Fibroblast of lung (primary cell): ENCODE measurements around the gene MEI1. TPM values are rescaled to one million over a fixed set of nuclear protein-coding genes. Genes with fewer than 3 reads are reported as not detected.

ENCODE experiments used
- DNase-seq, 2 donors: peaks; one replicate each; pipeline versions ENCODE4 v3.0.0 to v3.0.0-alpha.2; 2010; ENCODE audit warnings: low read depth in 2 of 2
- H2AFZ ChIP-seq: 2 replicates; pipeline ENCODE4 v1.5.1; 2012; ENCODE audit warnings: low read length, control low read depth, inconsistent platforms
- H3K27ac ChIP-seq: 2 replicates; pipeline ENCODE4 v1.5.1; 2011; ENCODE audit warnings: low read length, control low read depth; ENCODE audit not compliant: insufficient read depth
- H3K27me3 ChIP-seq: 2 replicates; pipeline ENCODE4 v1.5.1; 2011; ENCODE audit warnings: mild to moderate bottlenecking, low read length; ENCODE audit not compliant: control insufficient read depth, insufficient read depth
- H3K36me3 ChIP-seq: 2 replicates; pipeline ENCODE4 v1.5.1; 2011; ENCODE audit warnings: low read length; ENCODE audit not compliant: control insufficient read depth, insufficient read depth
- H3K4me1 ChIP-seq: 2 replicates; pipeline ENCODE4 v1.5.1; 2011; ENCODE audit warnings: low read length; ENCODE audit not compliant: control insufficient read depth, insufficient read depth; ENCODE audit errors: extremely low read depth
- H3K4me2 ChIP-seq: 2 replicates; pipeline ENCODE4 v1.5.1; 2011; ENCODE audit warnings: low read length, control low read depth; ENCODE audit not compliant: insufficient read depth; ENCODE audit errors: extremely low read depth
- H3K4me3 ChIP-seq, 4 experiments: fragments of 200-600 bp in 1 of 4; sonication (generic) in 1 of 4; replicated peaks in 1 of 4; 2 replicates each; pipeline ENCODE4 v1.5.1; 2011 to 2016; ENCODE audit warnings: low read length in 4 of 4, low read depth in 3 of 4, mild to moderate bottlenecking in 3 of 4, control low read depth in 2 of 4, inconsistent platforms in 1 of 4, mixed read lengths in 1 of 4; ENCODE audit not compliant: insufficient read depth in 1 of 4; ENCODE audit errors: control extremely low read depth in 1 of 4
- H3K79me2 ChIP-seq: 2 replicates; pipeline ENCODE4 v1.5.1; 2012; ENCODE audit warnings: mild to moderate bottlenecking, low read length, inconsistent platforms; ENCODE audit not compliant: control insufficient read depth, insufficient read depth
- H3K9ac ChIP-seq: 2 replicates; pipeline ENCODE4 v1.5.1; 2011; ENCODE audit warnings: mild to moderate bottlenecking, low read length, control low read depth; ENCODE audit not compliant: insufficient read depth
- H3K9me3 ChIP-seq: 2 replicates; pipeline ENCODE4 v1.5.1; 2012; ENCODE audit warnings: low read depth, low read length; ENCODE audit not compliant: control insufficient read depth, insufficient read depth
- H4K20me1 ChIP-seq: 2 replicates; pipeline ENCODE4 v1.5.1; 2011; ENCODE audit warnings: low read length; ENCODE audit not compliant: control insufficient read depth, insufficient read depth; ENCODE audit errors: extremely low read depth
- EZH2 ChIP-seq: IDR thresholded peaks from 2 replicates; pipeline ENCODE4 v1.5.1; 2012; ENCODE audit warnings: low read length, control low read depth, mild to moderate bottlenecking; ENCODE audit errors: missing control alignments
- polyA plus RNA-seq, 2 donors: library from polyadenylated mRNA; depleted of rRNA in 1 of 2; stranded (reverse) in 1 of 2; unstranded in 1 of 2; fragments of >200 nt; gene quantifications; 2 replicates each; pipeline ENCODE4 v1.2.1, GENCODE V29; 2011 to 2012; ENCODE audit warnings: missing spikeins in 1 of 2
- total RNA-seq: library from RNA; depleted of rRNA; stranded (reverse); fragments of >200 nt; gene quantifications from 2 replicates; pipeline ENCODE4 v1.2.1, GENCODE V29; 2014
- TF ChIP-seq, protein P1 (sequence below), 2 donors: IDR thresholded peaks in 1 of 2; conservative IDR thresholded peaks in 1 of 2; 1 replicate in 1 of 2; 2 replicates in 1 of 2; pipeline ENCODE4 v1.5.1; 2011 to 2012; ENCODE audit warnings: low read length in 2 of 2, control low read depth in 1 of 2, inconsistent platforms in 1 of 2, low read depth in 1 of 2, mild to moderate bottlenecking in 1 of 2

Gene MEI1
- total and polyA plus RNA-seq, 2 donors (not counting 1 experiment from before 2014, with no cell fraction given), result 0.33 to 4.3 TPM

DNA sequence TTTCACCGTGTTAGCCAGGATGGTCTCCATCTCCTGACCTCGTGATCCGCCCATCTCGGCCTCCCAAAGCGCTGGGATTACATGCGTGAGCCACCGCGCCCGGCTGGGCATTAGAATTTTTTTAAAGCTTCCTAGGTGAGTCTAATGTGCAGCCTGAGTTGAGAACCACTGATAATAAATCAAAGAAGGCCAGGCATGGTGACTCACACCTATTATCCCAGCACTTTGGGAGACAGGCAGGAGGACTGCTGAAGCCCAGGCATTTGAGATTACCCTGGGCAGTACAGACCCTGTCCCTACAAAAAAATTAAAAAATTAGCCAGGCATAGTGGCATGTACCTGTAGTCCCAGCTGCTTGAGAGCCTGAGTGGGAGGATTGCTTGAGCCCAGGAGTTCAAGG is 13.7 kb downstream of the MEI1 start:
- Histone ChIP-seq H3K4me3 (no peak overlapping the region), H3K27ac (no peak overlapping the region), H3K27me3 (peaks cover 13% of the 10 kb centered on the region), H4K20me1 (no peaks in the 10 kb centered on the region), H3K79me2 (no peaks in the 10 kb centered on the region), H3K9ac (no peak overlapping the region), H3K4me2 (no peak overlapping the region), H3K36me3 (no peaks in the 10 kb centered on the region), H2AFZ (no peak overlapping the region), H3K9me3 (no peaks in the 10 kb centered on the region), H3K4me1 (no peaks in the 10 kb centered on the region)
- TF ChIP-seq, protein P1, sequence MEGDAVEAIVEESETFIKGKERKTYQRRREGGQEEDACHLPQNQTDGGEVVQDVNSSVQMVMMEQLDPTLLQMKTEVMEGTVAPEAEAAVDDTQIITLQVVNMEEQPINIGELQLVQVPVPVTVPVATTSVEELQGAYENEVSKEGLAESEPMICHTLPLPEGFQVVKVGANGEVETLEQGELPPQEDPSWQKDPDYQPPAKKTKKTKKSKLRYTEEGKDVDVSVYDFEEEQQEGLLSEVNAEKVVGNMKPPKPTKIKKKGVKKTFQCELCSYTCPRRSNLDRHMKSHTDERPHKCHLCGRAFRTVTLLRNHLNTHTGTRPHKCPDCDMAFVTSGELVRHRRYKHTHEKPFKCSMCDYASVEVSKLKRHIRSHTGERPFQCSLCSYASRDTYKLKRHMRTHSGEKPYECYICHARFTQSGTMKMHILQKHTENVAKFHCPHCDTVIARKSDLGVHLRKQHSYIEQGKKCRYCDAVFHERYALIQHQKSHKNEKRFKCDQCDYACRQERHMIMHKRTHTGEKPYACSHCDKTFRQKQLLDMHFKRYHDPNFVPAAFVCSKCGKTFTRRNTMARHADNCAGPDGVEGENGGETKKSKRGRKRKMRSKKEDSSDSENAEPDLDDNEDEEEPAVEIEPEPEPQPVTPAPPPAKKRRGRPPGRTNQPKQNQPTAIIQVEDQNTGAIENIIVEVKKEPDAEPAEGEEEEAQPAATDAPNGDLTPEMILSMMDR (conservative IDR thresholded peaks at IDR 0.05 in 1 of 2, IDR thresholded peaks at IDR 0.05 in 1 of 2; ENCODE audit: low read depth in 1 of 2, low read length in 2 of 2), result no peak
- no peak for TF ChIP-seq EZH2
- DNase-seq, result no peak

DNA sequence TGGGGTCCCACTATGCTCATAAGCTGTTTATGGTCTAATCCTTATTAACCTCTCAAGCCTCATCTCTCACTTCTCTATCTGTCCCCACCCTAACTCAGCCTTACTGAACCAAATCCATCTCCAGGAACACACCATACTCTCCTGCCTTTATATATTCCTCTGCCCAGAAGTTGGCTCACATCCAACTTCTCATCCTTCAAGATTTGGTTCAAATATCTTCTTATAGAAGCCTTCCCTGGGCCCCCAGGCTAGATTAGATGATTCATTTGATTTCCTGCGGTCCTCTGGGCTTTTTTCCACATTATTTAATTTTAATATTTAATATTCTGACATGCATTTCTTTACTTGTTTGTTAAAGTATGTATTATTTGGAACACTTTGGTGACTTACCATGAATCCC is 23.2 kb downstream of the MEI1 start:
- H3K4me1 ChIP-seq, result no peaks in the 10 kb centered on the region
- TF ChIP-seq, protein P1 (conservative IDR thresholded peaks at IDR 0.05 in 1 of 2, IDR thresholded peaks at IDR 0.05 in 1 of 2; ENCODE audit: low read depth in 1 of 2, low read length in 2 of 2), result no peak
- no peak for TF ChIP-seq EZH2
- H3K9ac ChIP-seq, result no peak overlapping the region
- no peak overlapping the region for H3K4me2 ChIP-seq
- H3K79me2 ChIP-seq, result no peaks in the 10 kb centered on the region
- H2AFZ ChIP-seq, result no peak overlapping the region
- no peak for DNase-seq
- H3K9me3 ChIP-seq, result no peaks in the 10 kb centered on the region
- no peaks in the 10 kb centered on the region for H3K36me3 ChIP-seq
- no peaks in the 10 kb centered on the region for H3K27me3 ChIP-seq
- no peak overlapping the region for H3K27ac ChIP-seq
- no peak overlapping the region for H3K4me3 ChIP-seq
- H4K20me1 ChIP-seq, result no peaks in the 10 kb centered on the region

DNA sequence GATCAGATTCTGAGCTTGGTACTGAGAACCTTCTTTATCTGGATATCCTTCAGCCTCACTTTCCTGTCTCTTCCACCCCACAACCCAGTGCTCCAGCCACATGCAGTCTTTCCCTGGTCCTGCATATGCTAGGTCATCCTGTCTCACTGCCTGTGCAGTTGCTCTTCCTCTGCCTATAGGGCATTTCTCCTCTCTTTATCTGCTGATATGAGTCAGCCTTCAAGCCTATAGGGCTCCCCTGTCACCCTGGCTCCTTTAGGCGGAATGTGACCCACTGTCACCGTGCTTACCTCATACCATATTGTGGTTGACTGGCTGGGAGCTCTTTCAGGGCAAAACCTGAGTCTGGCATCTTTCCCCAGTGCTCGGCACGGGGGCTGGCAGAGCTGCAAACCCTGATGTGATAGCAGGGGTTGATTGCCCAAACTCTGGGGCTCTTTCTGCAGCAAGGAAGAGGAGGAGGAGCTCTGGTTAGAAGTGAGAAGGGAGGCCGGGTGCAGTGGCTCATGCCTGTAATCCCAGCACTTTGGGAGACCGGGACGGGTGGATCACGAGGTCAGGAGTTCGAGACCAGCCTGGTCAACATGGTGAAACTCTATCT is 26.3 kb downstream of the MEI1 start:
- H3K9me3 ChIP-seq, result no peaks in the 10 kb centered on the region
- H3K9ac ChIP-seq, result no peak overlapping the region
- TF ChIP-seq, protein P1 (conservative IDR thresholded peaks at IDR 0.05 in 1 of 2, IDR thresholded peaks at IDR 0.05 in 1 of 2; ENCODE audit: low read depth in 1 of 2, low read length in 2 of 2), result no peak
- no peak for TF ChIP-seq EZH2
- H2AFZ ChIP-seq, result no peak overlapping the region
- no peaks in the 10 kb centered on the region for H4K20me1 ChIP-seq
- no peaks in the 10 kb centered on the region for H3K36me3 ChIP-seq
- H3K4me3 ChIP-seq, result no peak overlapping the region
- H3K4me1 ChIP-seq, result no peaks in the 10 kb centered on the region
- H3K27ac ChIP-seq, result no peak overlapping the region
- no peak overlapping the region for H3K4me2 ChIP-seq
- H3K27me3 ChIP-seq, result no peaks in the 10 kb centered on the region
- no peak for DNase-seq
- H3K79me2 ChIP-seq, result no peaks in the 10 kb centered on the region
